Activated CD8-positive, alpha-beta memory T cell treated with anti-CD3 and anti-CD28 coated beads, Interleukin-2, amount 50 U/mL, for 24 hours (primary cell): ENCODE measurements around the gene ZNF546.

Source experiments
- DNase-seq: peaks from one replicate; pipeline ENCODE4 v3.0.0-alpha.2; 2020; ENCODE audit errors: extremely low read depth

Gene ZNF546

DNA sequence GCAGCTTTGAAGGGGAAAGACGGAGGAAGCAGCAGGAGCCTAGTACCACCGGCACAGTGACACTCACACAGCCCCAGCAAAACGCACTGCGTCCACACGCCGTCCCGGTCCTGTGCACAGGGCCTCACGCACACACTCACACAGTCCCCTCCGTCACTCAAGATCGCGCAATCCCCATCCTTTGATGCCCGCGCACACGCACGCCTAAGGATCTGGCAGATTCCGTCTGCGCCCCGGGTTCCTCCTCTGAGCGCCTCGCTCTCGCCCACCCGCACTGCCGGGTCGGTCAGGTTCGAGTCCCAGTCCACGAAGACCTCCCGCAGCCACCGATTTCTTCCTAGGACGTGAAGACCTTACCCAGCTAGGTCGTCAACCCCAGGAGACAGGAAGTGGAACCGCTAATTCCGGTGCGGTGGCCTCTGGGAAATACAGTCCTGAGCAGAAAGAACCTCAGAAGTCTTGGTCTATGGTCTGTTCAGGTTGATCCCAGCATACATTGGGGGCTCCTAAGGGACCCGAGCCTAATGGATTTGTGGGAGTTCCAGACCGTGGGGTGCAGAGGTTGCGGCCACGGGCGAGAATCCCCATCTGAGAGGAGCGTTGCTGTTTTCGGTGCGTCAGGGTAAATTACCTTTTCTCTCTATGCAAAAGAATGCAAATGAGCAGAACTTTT lies 59.1 kb downstream of the ZNF546 start, which contains the start of gene ZNF780B:
TSS of gene ZNF780B (minus strand) at position 400 of the 673 bp plus-strand sequence. CDS start 5,899 bp downstream, outside the sequence.
- DNase-seq = peak; percentile 57

DNA sequence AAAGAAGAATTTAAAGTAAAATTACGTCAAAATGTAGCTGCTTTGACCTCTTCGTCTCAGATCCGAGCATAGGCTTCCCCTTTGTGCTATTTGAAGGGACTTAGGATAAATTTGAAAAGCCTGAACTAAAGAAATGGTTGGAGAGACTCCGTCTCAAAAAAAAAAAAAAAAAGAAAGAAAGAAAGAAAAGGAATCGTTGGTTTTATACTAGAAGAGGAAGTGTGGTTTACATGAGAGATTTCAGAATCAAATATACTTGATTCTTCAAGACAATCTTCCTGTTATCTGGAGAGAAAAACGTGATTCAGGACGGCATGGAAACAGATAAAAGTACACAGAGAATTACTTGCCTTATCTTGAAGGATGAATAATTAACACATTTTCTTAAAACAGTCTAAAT lies 59.6 kb downstream of the ZNF546 start:
- DNase-seq = no peak

DNA sequence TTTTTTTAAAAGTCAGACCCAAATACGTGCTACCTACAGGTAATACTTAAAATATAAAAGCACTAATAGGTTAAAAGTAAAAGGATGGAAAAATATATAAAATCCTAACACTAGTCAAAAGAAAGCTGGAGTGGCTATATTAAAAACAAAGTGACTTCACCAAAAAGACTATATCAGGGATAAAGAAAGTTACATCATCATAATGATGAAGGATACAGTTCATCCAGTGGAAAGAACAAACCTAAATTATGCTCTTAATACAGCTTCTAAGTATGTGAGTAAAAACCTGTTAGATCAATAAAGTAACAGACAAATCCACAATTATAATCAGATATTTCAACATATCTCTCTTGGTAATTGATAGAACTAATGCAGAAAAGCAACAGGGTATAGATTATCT lies 60.3 kb downstream of the ZNF546 start:
- DNase-seq = no peak

DNA sequence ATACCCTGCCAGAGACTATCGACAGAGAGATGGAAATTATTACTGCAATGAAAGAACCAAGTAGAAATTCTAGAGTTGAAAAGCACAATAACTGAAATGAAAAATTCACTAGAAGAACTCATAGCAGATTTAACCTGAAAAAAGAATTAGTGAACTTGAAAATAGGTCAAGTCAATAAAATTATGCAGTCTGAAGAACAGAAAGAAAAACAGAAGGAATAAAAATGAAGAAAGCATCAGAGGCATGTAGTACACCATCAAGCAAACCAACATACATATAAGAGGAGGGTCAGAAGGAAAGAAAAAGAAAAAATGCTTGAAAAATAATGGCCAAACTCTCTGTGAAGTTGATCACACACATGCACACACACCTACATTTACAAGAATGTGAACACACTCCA lies 62.8 kb downstream of the ZNF546 start:
- no peak for DNase-seq

DNA sequence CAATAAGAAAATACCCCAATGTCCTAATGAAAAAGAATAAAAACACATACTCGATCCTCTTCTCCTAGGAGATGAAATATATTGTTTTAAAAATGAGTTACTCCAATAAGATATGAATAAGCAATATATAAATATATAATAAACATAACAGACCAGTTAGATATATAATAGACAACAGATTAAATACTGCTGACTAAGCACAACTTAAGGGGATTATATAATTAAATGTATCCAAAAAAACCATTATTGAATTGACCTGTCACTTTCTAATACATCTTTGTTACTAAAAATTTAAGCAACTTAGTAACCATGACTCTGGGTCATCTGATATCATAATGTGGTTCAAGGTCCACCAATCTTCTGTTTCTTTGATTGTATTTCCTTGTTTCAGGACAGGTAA lies 73.2 kb downstream of the ZNF546 start:
- DNase-seq = no peak
